Effector memory CD8-positive, alpha-beta T cell (primary cell): ENCODE data around the gene CEP78.

Source experiments
- ATAC-seq: fragments of 150-1000 bp; cut with Tn5 transposase; replicated peaks from 2 replicates; pipeline ENCODE4 v1.10.0; 2021; ENCODE audit warnings: mild to moderate bottlenecking, moderate library complexity
- DNase-seq, 3 experiments: peaks; one replicate each; pipeline ENCODE4 v3.0.0; 2021
- H3K27ac Mint-ChIP-seq, 2 donors: one replicate each; pipeline ENCODE4 v1.8.0; 2022; ENCODE audit warnings: mild to moderate bottlenecking in 2 of 2, mixed read lengths in 2 of 2, moderate library complexity in 2 of 2
- H3K27me3 Mint-ChIP-seq, 2 donors: one replicate each; pipeline ENCODE4 v1.8.0; 2022; ENCODE audit warnings: mixed read lengths in 2 of 2
- H3K36me3 Mint-ChIP-seq: one replicate; pipeline ENCODE4 v1.8.0; 2022; ENCODE audit warnings: mild to moderate bottlenecking, moderate library complexity, mixed read lengths; ENCODE audit not compliant: insufficient read depth
- H3K4me1 Mint-ChIP-seq, 2 donors: one replicate each; pipeline ENCODE4 v1.8.0; 2022; ENCODE audit warnings: low read depth in 2 of 2, mixed read lengths in 2 of 2
- H3K4me3 Mint-ChIP-seq, 2 donors: one replicate each; pipeline ENCODE4 v1.8.0; 2022; ENCODE audit warnings: mild to moderate bottlenecking in 2 of 2, mixed read lengths in 2 of 2, moderate library complexity in 2 of 2
- H3K9me3 Mint-ChIP-seq, 2 donors: one replicate each; pipeline ENCODE4 v1.8.0; 2022; ENCODE audit warnings: mixed read lengths in 2 of 2

The CEP78 gene

DNA sequence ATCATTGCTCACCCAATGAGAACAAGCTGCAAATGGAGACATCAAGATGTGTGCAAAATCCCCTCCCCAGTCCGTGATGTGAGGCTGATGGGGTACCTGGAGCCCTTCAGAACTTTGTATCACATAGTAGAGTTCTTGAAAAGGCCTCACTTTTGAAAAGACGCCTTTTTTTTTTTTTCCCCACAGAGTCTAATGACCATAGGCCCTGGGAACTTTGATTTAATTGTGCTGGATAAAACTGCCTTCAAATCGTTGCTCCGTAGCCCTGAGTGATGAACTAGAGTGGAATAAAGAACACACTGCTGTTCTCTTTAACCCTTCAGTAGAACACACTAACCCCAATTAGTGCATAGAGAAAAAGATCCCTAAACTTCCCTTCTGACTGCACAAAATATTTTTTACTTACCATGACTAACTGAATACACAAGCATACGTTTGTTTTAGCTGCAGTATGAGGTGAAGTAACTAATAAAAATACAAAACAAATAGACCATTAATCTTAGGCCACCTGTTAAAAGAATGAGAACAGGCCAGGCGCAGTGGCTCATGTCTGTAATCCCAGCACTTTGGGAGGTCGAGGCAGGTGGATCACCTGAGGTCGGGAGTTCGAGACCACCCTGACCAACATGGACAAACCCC lies 76.1 kb downstream of the CEP78 start:
- ATAC-seq = no peak
- DNase-seq = no peak
- Mint-ChIP-seq H3K27me3 (no peaks in the 10 kb centered on the region), H3K36me3 (peaks cover 4% of the 10 kb centered on the region), H3K9me3 (no peaks in the 10 kb centered on the region), H3K4me1 (no peaks in the 10 kb centered on the region), H3K4me3 (no peak overlapping the region), H3K27ac (peak overlapping the region in 1 of 2 donors; percentile 54)

DNA sequence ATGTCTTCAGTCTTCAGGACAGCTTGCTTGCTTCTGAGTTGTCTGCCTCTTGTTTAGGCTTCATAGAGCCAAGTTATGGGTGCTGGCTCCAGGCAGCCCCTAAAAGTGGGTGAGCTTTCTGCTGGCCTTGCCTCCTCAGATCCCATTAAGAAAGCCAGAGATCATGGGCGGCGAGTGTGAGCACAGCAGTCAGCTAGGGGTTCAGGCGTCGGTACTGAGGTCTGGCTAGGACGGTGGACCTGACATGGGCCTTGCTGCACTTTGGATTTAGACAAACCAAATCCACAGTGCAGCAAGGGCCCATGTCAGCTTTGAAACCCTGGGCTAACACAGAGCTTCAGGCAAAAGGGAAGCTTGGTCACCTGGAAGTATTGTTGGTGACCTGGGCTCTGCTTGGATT lies 78.7 kb downstream of the CEP78 start:
- H3K27me3 Mint-ChIP-seq = no peaks in the 10 kb centered on the region
- no peak overlapping the region for H3K4me3 Mint-ChIP-seq
- no peaks in the 10 kb centered on the region for H3K4me1 Mint-ChIP-seq
- ATAC-seq (no peak), DNase-seq (no peak)
- H3K36me3 Mint-ChIP-seq = peaks cover 4% of the 10 kb centered on the region
- no peak overlapping the region for H3K27ac Mint-ChIP-seq
- H3K9me3 Mint-ChIP-seq = no peaks in the 10 kb centered on the region

DNA sequence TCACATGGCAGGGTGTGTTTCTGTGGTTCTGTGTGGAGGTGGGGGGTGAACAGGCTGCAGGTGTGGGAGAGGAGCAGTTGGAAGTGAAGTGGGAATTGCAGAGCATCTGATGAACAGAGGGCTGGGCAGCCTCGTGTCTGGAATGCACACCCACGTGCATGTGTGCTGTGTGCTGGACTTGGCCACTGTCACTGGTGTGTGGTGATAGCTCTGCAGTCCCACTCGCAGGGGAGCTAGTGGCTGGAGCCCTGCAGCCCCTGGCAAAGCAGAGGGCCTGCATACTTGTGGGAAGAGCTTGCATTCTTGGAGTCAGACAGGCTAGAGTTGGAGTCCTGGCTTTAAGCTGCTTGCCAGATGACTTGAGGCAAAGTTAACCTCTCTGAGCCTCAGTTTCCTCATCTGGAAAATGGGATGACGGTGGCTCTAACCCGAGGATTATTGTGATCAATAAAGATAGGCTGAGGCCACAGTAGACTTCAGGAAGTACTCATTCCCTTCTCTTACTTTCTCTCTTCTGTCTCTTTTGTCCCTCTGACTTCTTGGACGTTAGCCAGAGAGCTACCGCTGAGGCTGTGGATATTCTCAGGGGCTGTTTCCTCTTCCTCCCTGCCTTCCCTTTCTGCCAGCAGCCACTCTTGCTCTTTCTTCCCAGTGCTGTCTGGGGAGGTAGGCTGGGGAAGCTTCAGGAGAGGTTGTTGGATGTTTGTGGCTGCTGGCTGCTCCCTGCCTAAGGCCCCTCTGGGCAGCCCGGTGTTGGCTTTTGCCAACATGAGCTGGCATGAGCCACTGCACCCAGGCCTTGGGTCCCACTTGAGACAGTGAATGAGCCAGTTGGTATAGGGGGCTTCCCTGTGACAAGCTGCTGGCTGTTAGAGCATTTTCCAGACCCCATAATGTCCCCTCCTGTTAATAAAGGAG lies 79.3 kb downstream of the CEP78 start:
- Mint-ChIP-seq H3K9me3 (no peaks in the 10 kb centered on the region), H3K4me1 (no peaks in the 10 kb centered on the region), H3K36me3 (peaks cover 4% of the 10 kb centered on the region), H3K27me3 (no peaks in the 10 kb centered on the region), H3K4me3 (no peak overlapping the region), H3K27ac (peak overlapping the region in 1 of 2 donors; percentile 64)
- DNase-seq = no peak
- no peak for ATAC-seq

DNA sequence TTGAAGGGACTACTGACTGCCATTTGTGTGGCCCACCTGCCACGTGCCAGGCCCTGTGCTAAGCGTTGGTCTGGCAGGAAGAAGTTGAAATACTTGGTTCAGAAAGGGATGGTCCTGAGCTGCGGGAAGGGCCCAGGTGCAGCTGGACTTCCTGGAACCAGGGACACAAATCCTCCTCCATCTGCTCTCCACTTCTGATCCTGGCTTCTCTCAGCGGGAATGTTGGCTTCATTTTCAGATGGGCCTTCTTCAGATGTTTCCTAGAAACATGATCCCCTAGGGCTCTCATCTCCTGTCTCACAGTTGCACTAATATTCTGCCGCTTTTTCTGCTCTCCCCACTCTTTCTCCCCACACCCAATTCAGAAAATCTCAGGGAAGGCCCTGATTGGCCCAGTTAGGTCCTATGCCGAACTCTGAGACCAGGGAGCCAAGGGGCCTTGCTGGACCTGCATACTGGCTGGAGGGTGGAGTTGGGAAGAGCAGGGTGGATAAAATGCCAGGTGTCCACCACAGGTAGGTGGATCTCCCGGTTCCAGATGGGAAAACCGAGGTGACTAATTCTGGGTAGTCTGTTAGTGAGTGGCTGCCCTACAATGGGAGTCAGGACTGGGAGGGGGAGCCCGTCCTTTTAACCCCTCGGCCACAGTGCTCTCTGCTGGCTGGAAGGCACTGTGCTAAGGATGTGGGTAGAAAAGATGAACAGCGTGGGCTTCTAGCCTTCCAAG lies 80.5 kb downstream of the CEP78 start:
- Mint-ChIP-seq H3K36me3 (peaks cover 4% of the 10 kb centered on the region), H3K4me3 (no peak overlapping the region), H3K4me1 (no peaks in the 10 kb centered on the region), H3K27ac (no peak overlapping the region), H3K9me3 (no peaks in the 10 kb centered on the region), H3K27me3 (no peaks in the 10 kb centered on the region)
- DNase-seq = no peak
- ATAC-seq = no peak

DNA sequence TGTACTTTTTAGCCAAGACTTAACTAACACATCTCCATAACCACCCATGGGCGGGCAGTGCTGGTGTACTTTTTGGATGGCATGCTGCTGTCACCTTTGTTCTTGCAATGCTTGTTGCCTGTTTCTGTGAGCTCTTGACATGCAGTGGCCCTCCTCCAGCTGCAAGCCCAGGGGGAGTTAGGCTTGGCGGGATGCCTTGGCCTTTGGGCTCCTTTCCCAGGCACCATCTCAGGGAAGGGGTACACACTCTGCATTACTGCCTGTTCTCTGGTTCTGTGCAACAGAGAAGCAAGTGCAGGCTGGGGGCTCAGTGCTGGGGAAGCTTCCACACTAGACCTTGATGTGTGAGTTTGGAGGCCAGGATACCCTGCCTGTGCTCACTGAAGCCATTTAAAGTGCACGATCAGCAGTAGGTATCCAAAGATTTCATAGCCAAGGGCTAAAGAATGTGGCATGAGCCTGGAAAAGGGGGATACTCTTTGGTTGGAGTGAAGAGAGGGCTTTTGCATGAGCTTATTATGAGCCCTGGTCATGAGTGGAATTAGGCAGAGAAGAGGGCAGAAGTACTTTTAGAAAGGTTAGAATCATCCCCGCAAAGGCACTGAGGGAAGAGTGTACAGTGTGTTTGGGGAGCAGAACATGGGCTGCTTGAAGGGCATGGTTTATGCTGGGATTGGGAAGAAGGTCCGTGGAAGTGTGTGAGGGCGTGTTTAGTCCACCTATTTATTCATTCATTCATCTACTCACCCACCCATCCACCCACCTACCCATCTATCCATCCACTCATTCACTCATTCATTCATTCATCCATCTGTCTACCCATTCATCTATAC lies 83.5 kb downstream of the CEP78 start:
- no peak overlapping the region for H3K4me3 Mint-ChIP-seq
- no peaks in the 10 kb centered on the region for H3K27me3 Mint-ChIP-seq
- ATAC-seq = no peak
- no peaks in the 10 kb centered on the region for H3K36me3 Mint-ChIP-seq
- H3K9me3 Mint-ChIP-seq = no peaks in the 10 kb centered on the region
- H3K4me1 Mint-ChIP-seq = no peaks in the 10 kb centered on the region
- no peak for DNase-seq
- H3K27ac Mint-ChIP-seq = no peak overlapping the region

DNA sequence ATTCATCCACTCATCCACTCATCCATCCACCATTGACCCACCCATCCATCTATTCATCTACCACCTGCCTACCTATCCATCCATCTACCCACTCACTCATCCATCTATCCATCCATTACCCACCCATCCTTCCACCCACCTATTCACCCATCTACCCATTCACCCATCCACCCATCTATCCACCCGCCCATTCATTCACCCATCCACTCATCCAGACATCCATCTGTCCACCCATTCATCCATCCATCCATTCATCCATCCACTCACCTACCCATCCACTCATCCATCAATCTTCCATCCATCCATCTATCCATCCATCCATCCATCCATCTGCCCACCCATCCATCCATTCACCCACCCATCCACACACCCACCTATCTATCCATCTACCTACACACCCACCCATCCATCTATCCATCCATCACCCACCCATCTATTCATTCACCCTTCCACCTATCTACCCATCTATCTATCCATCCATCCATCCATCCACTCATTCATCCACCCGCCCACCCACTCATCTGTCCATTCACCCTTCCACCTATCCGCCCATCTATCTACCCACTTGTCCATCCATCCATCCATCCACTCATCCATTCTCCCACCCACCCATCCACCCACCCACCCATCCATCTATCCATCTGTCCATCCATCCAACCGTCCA lies 84.3 kb downstream of the CEP78 start:
- no peak overlapping the region for H3K27ac Mint-ChIP-seq
- no peak for DNase-seq
- H3K4me3 Mint-ChIP-seq = no peak overlapping the region
- H3K36me3 Mint-ChIP-seq = no peaks in the 10 kb centered on the region
- no peaks in the 10 kb centered on the region for H3K9me3 Mint-ChIP-seq
- H3K27me3 Mint-ChIP-seq = no peaks in the 10 kb centered on the region
- H3K4me1 Mint-ChIP-seq = no peaks in the 10 kb centered on the region
- ATAC-seq = no peak

DNA sequence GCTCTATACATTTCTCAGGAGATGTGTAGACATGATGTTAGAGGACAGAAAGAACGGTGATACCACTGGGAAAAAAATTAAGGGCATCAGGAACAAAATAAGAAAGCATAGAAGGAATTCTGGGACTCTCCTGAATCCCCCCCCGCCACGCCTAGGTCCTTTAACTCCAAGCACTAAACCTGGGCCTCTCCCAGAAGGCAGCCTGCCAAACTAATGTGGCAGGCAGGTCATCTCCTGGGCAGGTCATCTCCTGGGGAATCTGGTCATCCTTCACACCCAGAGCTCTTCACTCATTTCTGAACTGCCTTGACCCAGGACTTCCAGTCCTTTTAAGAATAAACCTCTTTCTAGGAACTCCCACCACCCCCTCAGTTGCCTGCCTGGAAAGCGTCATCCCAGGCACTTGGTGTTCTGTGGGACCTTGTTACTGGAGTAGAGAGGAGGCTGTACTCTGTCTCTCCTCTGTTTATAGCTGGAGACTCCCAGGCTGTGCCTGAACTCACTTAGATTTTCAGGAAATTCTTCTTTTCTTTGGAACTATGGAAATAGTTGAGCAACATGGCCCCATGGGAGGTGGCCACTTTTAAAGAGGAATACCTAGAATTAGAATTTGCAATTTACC lies 85.1 kb downstream of the CEP78 start:
- no peak overlapping the region for H3K27ac Mint-ChIP-seq
- ATAC-seq (no peak), DNase-seq (no peak)
- H3K4me1 Mint-ChIP-seq = no peaks in the 10 kb centered on the region
- no peaks in the 10 kb centered on the region for H3K36me3 Mint-ChIP-seq
- H3K27me3 Mint-ChIP-seq = no peaks in the 10 kb centered on the region
- H3K4me3 Mint-ChIP-seq = no peak overlapping the region
- H3K9me3 Mint-ChIP-seq = no peaks in the 10 kb centered on the region

DNA sequence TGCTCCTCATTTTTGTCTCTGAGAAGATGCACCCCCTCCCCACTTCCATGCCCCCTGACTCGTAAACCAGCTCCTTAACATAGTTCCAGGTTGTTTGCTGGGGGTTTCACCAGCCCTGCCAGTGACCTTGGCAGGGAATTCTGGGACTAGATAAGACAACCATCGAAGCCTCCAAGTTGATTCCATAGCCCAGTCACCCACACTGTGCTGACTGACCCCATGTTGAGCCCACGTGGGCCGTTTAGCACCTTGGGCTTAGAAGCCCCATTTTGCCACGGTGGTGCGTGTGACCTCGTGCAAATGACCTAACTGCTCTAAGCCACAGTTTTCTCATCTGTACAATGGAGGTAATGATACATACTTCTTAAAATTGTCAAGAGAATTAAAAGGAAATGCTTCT lies 85.6 kb downstream of the CEP78 start:
- ATAC-seq (no peak), DNase-seq (no peak)
- H3K4me3 Mint-ChIP-seq = no peak overlapping the region
- H3K27ac Mint-ChIP-seq = no peak overlapping the region
- H3K9me3 Mint-ChIP-seq = no peaks in the 10 kb centered on the region
- no peaks in the 10 kb centered on the region for H3K4me1 Mint-ChIP-seq
- H3K27me3 Mint-ChIP-seq = no peaks in the 10 kb centered on the region
- no peaks in the 10 kb centered on the region for H3K36me3 Mint-ChIP-seq

DNA sequence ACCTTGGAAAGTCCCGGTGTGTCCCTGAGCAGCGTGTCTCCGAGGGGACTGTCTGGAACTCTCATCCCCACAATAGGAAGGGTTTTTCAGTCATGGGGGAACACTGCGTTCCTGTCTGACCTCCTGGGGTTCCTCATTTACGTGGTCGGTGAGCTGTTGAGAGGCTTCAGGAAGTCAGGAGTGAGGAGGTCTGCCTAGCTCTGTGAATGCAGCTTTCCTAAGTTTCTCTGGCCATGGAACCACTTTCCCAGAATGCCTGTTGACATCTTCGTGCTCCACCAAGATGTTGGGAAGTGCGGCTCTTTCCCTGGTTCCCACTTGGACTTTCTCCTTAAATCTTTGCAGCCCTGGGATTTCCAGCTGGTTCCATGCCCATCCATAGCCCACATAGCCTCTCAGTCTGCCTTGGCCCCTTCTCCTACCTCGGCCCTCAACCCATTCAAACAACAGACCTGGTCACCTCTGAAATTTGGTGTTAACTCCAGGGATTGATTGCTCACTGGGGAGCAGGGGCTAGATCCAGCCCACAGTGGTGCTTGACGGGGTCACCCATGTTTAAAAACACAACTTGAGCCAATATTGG lies 88.3 kb downstream of the CEP78 start:
- H3K27me3 Mint-ChIP-seq = no peaks in the 10 kb centered on the region
- H3K9me3 Mint-ChIP-seq = no peaks in the 10 kb centered on the region
- DNase-seq (no peak), ATAC-seq (no peak)
- no peak overlapping the region for H3K27ac Mint-ChIP-seq
- no peak overlapping the region for H3K4me3 Mint-ChIP-seq
- H3K4me1 Mint-ChIP-seq = no peaks in the 10 kb centered on the region
- no peaks in the 10 kb centered on the region for H3K36me3 Mint-ChIP-seq

DNA sequence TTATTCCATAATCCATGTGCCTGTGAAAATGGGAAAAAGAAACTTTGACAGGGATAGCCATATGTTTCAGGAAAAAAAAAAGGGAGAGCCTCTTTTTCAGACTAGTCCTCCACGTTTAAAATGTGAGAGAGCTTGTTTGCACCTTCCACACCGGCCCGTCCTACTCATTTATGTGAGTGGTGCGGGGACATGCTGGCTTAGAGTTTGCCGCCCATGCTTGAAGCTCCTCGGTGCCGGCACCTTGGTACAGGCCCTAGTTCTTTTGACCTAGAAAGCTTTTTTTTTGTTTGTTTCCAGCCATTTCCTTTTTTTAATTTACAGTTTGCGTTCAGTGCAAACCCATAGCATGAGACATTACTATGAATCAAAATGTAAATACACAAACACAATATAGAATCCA lies 88.8 kb downstream of the CEP78 start:
- ATAC-seq (no peak), DNase-seq (no peak)
- H3K4me1 Mint-ChIP-seq = no peaks in the 10 kb centered on the region
- H3K4me3 Mint-ChIP-seq = no peak overlapping the region
- no peak overlapping the region for H3K27ac Mint-ChIP-seq
- no peaks in the 10 kb centered on the region for H3K27me3 Mint-ChIP-seq
- no peaks in the 10 kb centered on the region for H3K9me3 Mint-ChIP-seq
- H3K36me3 Mint-ChIP-seq = no peaks in the 10 kb centered on the region

DNA sequence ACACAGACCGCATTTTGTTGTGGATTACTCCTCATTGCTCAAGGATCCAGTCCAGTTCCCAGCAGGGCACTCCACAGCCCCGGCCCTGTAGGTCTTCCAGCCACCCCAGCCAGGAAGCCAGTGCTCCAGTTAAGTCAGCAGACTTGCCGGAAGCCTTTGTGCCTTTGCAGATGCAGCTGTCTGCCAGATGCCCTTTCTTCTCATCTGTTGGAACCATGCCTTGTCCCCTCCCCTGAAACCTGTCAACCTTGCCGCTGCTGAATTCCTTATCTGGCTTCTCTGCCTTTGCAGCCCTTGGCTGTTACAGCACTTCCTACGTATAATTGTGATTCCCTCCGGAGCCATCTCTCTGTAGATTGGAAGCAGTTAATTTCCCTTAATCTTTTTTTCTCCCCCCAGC lies 89.5 kb downstream of the CEP78 start:
- H3K27me3 Mint-ChIP-seq = no peaks in the 10 kb centered on the region
- no peaks in the 10 kb centered on the region for H3K36me3 Mint-ChIP-seq
- H3K27ac Mint-ChIP-seq = no peak overlapping the region
- ATAC-seq = no peak
- no peak overlapping the region for H3K4me3 Mint-ChIP-seq
- no peak for DNase-seq
- H3K4me1 Mint-ChIP-seq = no peaks in the 10 kb centered on the region
- no peaks in the 10 kb centered on the region for H3K9me3 Mint-ChIP-seq

DNA sequence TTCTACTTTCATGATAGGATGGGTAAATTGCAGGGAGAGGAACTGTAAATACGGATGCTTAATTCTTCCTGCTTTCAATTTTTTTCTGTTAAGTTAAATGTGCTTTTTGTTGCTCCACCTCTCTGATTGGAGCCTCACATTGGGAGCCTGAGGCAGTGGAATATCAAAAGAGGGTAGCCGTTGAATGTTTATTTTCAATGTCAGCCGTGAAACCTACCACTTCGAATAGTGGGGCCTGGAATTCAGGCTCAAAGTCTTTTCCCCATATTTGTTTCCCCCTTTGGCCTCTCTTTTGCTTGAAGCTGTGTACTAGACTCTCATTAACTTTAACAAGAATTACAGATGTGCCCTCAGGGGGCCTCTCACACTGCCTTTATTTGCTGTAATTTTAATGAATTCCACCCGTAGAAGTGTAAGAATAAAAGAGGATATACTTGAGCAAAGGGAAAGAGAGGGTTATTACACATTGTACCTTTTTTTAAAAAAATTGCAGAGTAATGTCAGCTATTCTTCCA lies 90.0 kb downstream of the CEP78 start:
- no peaks in the 10 kb centered on the region for H3K4me1 Mint-ChIP-seq
- no peak for DNase-seq
- H3K9me3 Mint-ChIP-seq = no peaks in the 10 kb centered on the region
- H3K27ac Mint-ChIP-seq = no peak overlapping the region
- H3K4me3 Mint-ChIP-seq = no peak overlapping the region
- ATAC-seq = no peak
- H3K36me3 Mint-ChIP-seq = no peaks in the 10 kb centered on the region
- H3K27me3 Mint-ChIP-seq = no peaks in the 10 kb centered on the region
